Measurements from ENCODE around the gene HSD11B2.

The HSD11B2 gene

DNA sequence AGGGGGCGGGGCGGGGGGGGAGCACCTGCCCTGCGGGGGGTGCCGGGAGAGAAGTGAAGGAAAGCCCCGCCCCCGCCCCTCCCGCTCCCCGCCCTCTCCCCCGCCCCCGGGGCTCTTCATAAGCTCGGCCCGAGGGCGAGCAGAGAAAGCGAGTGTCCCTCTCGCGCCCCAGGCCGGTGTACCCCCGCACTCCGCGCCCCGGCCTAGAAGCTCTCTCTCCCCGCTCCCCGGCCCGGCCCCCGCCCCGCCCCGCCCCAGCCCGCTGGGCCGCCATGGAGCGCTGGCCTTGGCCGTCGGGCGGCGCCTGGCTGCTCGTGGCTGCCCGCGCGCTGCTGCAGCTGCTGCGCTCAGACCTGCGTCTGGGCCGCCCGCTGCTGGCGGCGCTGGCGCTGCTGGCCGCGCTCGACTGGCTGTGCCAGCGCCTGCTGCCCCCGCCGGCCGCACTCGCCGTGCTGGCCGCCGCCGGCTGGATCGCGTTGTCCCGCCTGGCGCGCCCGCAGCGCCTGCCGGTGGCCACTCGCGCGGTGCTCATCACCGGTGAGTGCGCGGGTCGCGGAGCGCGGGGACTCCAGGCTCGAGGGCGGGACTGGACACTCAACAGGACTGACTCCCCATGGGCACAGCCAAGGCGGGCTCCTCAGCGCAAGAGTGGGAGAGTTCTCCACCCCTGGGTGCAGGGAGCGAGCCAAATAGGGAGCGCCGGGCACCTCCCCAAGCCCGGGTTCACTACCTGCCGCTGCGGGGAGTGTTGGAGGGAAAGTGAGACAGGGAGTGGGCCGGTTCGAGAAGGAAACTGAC, at the start of gene HSD11B2:
Gene HSD11B2 (plus strand): TSS at position 145 of the 798 bp plus-strand sequence. CDS start 128 bp downstream, at position 273.
- H3K4me3 ChIP-seq (ENCODE audit: low read depth, low read length) = peak within 1 kb of the TSS; percentile 70
- TF ChIP-seq, protein P1, sequence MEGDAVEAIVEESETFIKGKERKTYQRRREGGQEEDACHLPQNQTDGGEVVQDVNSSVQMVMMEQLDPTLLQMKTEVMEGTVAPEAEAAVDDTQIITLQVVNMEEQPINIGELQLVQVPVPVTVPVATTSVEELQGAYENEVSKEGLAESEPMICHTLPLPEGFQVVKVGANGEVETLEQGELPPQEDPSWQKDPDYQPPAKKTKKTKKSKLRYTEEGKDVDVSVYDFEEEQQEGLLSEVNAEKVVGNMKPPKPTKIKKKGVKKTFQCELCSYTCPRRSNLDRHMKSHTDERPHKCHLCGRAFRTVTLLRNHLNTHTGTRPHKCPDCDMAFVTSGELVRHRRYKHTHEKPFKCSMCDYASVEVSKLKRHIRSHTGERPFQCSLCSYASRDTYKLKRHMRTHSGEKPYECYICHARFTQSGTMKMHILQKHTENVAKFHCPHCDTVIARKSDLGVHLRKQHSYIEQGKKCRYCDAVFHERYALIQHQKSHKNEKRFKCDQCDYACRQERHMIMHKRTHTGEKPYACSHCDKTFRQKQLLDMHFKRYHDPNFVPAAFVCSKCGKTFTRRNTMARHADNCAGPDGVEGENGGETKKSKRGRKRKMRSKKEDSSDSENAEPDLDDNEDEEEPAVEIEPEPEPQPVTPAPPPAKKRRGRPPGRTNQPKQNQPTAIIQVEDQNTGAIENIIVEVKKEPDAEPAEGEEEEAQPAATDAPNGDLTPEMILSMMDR (IDR thresholded peaks at IDR 0.05; ENCODE audit: control insufficient read depth, extremely low read depth, insufficient read depth) = peak; percentile 37
- no peak for DNase-seq (ENCODE audit: low read depth)

DNA sequence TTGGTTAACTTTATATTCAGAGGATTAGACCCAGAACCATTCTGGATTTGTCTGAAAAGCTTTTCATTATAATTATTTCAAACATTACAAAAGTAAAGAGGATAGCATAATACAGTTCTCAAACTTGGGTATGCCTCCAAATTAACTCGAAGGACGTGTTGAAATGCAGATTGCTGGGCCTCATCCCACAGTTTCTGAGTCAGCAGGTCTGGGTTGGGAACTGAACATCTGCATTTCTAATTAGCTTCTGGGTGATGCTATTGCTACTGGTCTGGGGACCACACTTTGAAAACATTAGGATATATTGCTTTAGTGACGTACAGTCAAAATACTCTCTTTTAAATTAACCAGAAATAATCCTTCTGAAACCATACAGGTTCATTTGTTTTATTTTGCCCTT, 47.6 kb upstream of the HSD11B2 start:
- DNase-seq (ENCODE audit: low read depth) = no peak
- TF ChIP-seq, protein P1 (IDR thresholded peaks at IDR 0.05; ENCODE audit: control insufficient read depth, extremely low read depth, insufficient read depth) = no peak
- H3K4me3 ChIP-seq (ENCODE audit: low read depth, low read length) = no peak overlapping the region

DNA sequence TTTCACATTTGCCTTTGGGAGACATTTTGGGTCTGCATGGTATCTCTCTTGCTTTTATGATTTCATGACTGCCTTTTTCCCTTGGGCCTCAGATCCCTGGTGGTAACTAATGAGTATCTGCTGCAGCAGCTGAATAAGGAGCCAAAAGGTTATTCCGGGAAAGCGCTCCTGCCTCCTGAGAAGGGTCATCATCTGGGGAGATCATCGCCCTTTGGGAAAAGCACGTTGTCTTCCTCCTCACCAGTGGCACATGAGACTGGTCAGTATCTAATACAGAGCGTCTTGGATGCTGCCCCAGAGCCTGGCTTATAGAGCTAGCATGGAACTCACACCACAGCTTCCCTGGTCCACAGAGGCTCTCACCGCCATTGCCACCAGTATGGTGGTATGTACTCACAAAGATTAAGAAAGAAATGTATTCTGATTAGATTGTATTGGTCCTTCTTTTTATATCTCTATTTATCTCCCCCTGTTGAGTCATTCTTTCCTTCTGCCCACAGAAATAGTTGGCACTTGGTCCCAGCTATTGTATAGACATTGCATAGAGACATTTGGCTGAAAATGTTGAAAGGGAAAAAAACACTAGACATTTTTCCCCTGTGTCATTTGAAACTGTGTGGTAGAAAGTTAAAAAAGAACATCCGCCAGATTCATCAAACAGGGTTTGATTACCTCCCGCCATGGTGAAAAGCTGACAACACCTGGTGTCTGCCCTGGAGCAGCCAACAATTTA, 46.0 kb upstream of the HSD11B2 start:
- H3K4me3 ChIP-seq (ENCODE audit: low read depth, low read length) = no peak overlapping the region
- TF ChIP-seq, protein P1 (IDR thresholded peaks at IDR 0.05; ENCODE audit: control insufficient read depth, extremely low read depth, insufficient read depth) = no peak
- DNase-seq (ENCODE audit: low read depth) = no peak

GRCh38 chr16:67386861-67387455, 44.0 kb upstream of the HSD11B2 start:
- no peak for DNase-seq (ENCODE audit: low read depth)
- H3K4me3 ChIP-seq (ENCODE audit: low read depth, low read length) = no peak overlapping the region
- TF ChIP-seq, protein P1 (IDR thresholded peaks at IDR 0.05; ENCODE audit: control insufficient read depth, extremely low read depth, insufficient read depth) = no peak

- no peak for DNase-seq (ENCODE audit: low read depth)
Observed at GRCh38 chr16:67387479-67388079, 43.3 kb upstream of the HSD11B2 start.

GRCh38 chr16:67388191-67388590, 42.7 kb upstream of the HSD11B2 start:
- TF ChIP-seq, protein P1 (IDR thresholded peaks at IDR 0.05; ENCODE audit: control insufficient read depth, extremely low read depth, insufficient read depth) = no peak
- H3K4me3 ChIP-seq (ENCODE audit: low read depth, low read length) = no peak overlapping the region
- no peak for DNase-seq (ENCODE audit: low read depth)

More at GRCh38 chr16:67387479-67388079, 43.3 kb upstream of the HSD11B2 start:
- TF ChIP-seq, protein P1 (IDR thresholded peaks at IDR 0.05; ENCODE audit: control insufficient read depth, extremely low read depth, insufficient read depth) = no peak
- no peak overlapping the region for H3K4me3 ChIP-seq (ENCODE audit: low read depth, low read length)

Measured in LNCaP clone FGC (cell line).